Nasal cavity respiratory epithelium epithelial cell of viscerocranial mucosa (primary cell): ENCODE results near the gene SETX. TPM values are rescaled to one million over a fixed set of nuclear protein-coding genes. Genes with fewer than 3 reads are reported as not detected.

Source experiments
- total RNA-seq: library from RNA; depleted of rRNA; stranded (reverse); fragments of >200 nt; gene quantifications from 2 replicates; pipeline ENCODE4 v1.2.3, GENCODE V29; 2014

The SETX gene
- total RNA-seq: 90.4 and 118 TPM in 2 replicates

GRCh38 chr9:132354637-132355355 lies at the start of gene SETX:
Gene SETX, minus strand, starts transcription at chr9:132354986. Its CDS starts 5,558 bp downstream, at chr9:132349428.

Other genes with a start within 250 kb of the SETX start
- not detected in 2 replicates for gene NTNG2, start 192.9 kb downstream of the SETX start, total RNA-seq
- 9.9 and 11.8 TPM in 2 replicates for gene TTF1, start 51.9 kb upstream of the SETX start, total RNA-seq
- gene CFAP77, start 55.2 kb upstream of the SETX start, total RNA-seq: not detected in 2 replicates
- gene BARHL1, start 227.6 kb upstream of the SETX start, total RNA-seq: not detected in 2 replicates